ENCODE results near the gene PDZRN3.

The PDZRN3 gene

DNA sequence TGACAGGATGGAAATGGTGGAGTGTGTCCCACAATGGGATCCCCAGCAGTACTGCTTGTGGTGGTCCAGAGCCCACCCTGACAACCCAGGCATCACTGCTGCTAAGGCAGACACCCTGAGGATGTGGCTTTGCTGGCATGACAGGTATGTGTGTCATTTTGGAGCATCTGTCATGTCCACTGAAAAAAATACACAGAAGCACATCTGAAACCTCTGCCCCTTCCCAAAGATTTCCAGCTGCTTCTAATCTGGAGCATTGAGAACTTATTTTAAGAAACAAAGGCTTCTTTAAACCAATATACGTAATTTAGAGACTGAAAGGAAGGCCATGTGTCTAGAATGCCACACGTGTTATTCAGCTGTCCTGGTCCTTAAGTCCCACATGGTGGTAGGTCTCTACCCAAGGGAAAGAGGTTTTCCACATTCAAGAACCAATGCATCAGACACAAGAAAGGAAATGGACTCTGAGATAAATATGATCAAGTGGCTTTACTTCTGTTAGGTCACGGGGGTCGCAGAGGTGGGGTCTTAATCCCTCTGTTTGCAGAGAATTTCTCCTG lies 88.3 kb downstream of the PDZRN3 start:
- TF ChIP-seq, protein P1, sequence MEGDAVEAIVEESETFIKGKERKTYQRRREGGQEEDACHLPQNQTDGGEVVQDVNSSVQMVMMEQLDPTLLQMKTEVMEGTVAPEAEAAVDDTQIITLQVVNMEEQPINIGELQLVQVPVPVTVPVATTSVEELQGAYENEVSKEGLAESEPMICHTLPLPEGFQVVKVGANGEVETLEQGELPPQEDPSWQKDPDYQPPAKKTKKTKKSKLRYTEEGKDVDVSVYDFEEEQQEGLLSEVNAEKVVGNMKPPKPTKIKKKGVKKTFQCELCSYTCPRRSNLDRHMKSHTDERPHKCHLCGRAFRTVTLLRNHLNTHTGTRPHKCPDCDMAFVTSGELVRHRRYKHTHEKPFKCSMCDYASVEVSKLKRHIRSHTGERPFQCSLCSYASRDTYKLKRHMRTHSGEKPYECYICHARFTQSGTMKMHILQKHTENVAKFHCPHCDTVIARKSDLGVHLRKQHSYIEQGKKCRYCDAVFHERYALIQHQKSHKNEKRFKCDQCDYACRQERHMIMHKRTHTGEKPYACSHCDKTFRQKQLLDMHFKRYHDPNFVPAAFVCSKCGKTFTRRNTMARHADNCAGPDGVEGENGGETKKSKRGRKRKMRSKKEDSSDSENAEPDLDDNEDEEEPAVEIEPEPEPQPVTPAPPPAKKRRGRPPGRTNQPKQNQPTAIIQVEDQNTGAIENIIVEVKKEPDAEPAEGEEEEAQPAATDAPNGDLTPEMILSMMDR (IDR thresholded peaks at IDR 0.05; ENCODE audit: unreplicated experiment in 3 of 3) = no peak
- Mint-ChIP-seq H3K36me3 (ENCODE audit: low read depth) (peaks cover 11% of the 10 kb centered on the region), H3K9me3 (peaks cover 2% of the 10 kb centered on the region), H3K4me3 (no peak overlapping the region), H3K27ac (peak overlapping the region in 2 of 3 experiments; percentile 48 to 68), H3K4me1 (peaks cover 72% of the 10 kb centered on the region), H3K27me3 (ENCODE audit: low read depth) (no peaks in the 10 kb centered on the region)

DNA sequence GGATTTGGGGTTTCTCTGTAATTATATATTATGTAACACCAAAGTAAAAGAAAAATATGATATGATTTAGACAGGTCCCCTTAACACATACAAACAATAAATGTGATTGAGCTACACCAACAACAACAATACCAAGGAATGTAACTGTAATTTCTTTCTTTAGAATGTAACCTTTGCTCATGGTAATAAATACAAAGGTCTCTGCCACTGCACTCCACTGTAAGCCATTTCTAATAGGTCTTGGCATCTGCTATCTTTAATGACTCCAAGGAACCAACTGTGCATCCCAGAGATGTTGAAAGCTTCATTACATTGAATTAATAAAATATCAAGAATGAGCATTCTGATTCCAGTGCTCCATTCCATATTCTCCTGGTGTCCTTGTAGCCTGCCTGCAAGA lies 88.8 kb downstream of the PDZRN3 start:
- Mint-ChIP-seq H3K4me1 (peaks cover 76% of the 10 kb centered on the region), H3K4me3 (no peak overlapping the region), H3K9me3 (no peaks in the 10 kb centered on the region), H3K27me3 (ENCODE audit: low read depth) (no peaks in the 10 kb centered on the region), H3K36me3 (ENCODE audit: low read depth) (peaks cover 11% of the 10 kb centered on the region), H3K27ac (peak overlapping the region in 2 of 3 experiments; percentile 48 to 68)
- TF ChIP-seq, protein P1 (IDR thresholded peaks at IDR 0.05; ENCODE audit: unreplicated experiment in 3 of 3) = no peak

DNA sequence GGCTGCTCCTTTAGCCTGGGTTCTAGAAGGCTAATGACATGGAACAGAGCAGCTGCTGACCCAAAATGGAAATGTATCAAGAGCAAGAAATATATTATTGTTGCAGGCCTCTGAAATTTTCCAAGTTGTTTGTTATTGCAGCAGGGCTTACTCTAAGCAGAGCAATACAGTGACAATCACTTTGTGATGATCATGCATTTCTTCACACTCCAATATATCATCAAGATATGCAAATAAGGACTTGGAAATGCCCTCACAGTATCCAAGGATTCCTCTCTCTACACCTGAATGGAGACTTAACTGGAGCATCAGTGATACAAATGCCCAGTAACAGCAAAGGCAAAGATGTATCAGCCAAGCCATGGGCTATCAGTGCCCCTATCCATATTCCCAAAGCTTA lies 89.6 kb downstream of the PDZRN3 start:
- TF ChIP-seq, protein P1 (IDR thresholded peaks at IDR 0.05; ENCODE audit: unreplicated experiment in 3 of 3) = no peak
- Mint-ChIP-seq H3K4me1 (peaks cover 73% of the 10 kb centered on the region), H3K27ac (no peak overlapping the region), H3K4me3 (no peak overlapping the region), H3K27me3 (ENCODE audit: low read depth) (no peaks in the 10 kb centered on the region), H3K9me3 (no peaks in the 10 kb centered on the region), H3K36me3 (ENCODE audit: low read depth) (peaks cover 6% of the 10 kb centered on the region)

DNA sequence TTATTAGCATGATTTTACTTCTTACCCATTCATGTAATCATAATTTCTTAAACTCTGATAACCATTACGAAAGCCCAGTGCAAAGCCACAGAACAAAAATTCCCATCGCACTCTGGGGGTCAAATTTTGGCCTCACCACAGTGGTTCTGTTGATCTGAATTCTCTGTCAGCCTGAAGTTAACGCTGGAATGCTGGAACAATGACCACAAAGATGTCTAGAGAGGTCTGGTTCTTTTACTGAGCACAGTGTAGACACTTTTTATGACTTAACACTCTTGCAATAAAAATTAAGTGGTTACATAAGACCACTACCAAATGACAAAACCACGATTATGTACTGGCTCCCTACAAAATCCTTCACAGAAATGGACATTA lies 94.7 kb downstream of the PDZRN3 start:
- H3K36me3 Mint-ChIP-seq (ENCODE audit: low read depth) = peaks cover 6% of the 10 kb centered on the region
- H3K27ac Mint-ChIP-seq = peak overlapping the region in 2 of 3 experiments; percentile 15 to 61

DNA sequence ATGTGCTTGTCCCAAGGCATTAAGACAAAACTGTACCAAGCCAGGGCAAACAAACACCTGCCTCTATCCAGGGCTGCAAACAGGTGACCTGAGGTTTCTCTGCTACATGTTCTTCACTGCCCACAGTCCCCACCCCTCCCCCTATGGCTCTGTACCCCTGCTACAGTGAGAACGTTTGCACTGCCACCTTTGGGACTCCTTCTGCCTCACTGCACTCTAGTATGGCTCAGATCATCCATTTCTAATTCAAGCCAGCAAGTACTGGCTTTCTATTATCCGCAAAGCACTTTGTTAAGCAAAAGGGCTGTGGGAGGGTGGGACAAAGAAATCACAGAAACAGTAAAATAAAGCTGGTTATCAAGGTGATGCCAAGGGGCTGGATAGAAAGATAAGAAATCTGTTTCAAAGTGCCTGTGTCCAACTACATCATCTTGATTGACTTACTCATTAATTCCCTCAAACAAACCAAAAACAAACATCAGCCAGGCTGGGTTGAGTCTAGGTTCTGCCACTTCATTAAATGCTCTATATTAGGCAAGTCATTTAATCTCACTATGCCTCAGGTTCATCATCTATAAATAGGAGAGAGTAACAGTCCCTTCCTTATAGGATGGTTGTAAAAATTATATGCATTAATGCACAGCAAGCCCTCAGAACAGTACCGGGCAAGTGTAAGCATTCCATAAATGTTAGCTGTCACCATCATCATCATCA lies 95.3 kb downstream of the PDZRN3 start:
- peaks cover 65% of the 10 kb centered on the region for H3K4me1 Mint-ChIP-seq
- no peaks in the 10 kb centered on the region for H3K9me3 Mint-ChIP-seq
- peaks cover 6% of the 10 kb centered on the region for H3K36me3 Mint-ChIP-seq (ENCODE audit: low read depth)
- H3K4me3 Mint-ChIP-seq = no peak overlapping the region
- H3K27ac Mint-ChIP-seq = peak overlapping the region; percentile 15 to 61 (median 39)
- no peaks in the 10 kb centered on the region for H3K27me3 Mint-ChIP-seq (ENCODE audit: low read depth)
- TF ChIP-seq, protein P1 (IDR thresholded peaks at IDR 0.05; ENCODE audit: unreplicated experiment in 3 of 3) = no peak

More for the DNA sequence above, 94.7 kb downstream of the PDZRN3 start:
- Mint-ChIP-seq H3K4me3 (no peak overlapping the region), H3K4me1 (peaks cover 68% of the 10 kb centered on the region), H3K9me3 (no peaks in the 10 kb centered on the region), H3K27me3 (ENCODE audit: low read depth) (no peaks in the 10 kb centered on the region)
- TF ChIP-seq, protein P1 (IDR thresholded peaks at IDR 0.05; ENCODE audit: unreplicated experiment in 3 of 3) = no peak

DNA sequence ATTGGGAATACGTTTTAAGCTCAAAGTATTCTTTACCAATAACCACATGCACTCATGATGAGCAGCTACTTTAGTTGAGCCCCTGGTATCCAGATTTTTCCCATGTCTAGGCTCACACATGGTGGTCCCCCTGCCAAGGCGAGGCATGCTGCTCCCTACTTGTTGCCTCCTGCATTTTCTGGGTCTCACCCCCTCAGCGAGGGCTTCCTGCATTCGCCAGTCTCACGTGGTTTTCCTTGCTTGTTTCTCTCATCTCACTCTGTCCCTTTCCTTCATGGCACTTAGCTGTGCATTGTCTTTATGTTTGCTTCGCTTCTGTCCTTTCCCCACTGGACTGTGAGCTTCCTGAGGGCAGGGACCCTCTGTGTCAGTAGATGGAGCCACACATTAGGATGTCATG lies 99.2 kb downstream of the PDZRN3 start:
- Mint-ChIP-seq H3K4me1 (peaks cover 66% of the 10 kb centered on the region), H3K9me3 (no peaks in the 10 kb centered on the region), H3K27me3 (ENCODE audit: low read depth) (no peaks in the 10 kb centered on the region), H3K4me3 (no peak overlapping the region), H3K36me3 (ENCODE audit: low read depth) (peaks cover 10% of the 10 kb centered on the region), H3K27ac (peak overlapping the region in 1 of 3 experiments; percentile 91)
- TF ChIP-seq, protein P1 (IDR thresholded peaks at IDR 0.05; ENCODE audit: unreplicated experiment in 3 of 3) = no peak
